GM10266 (cell line): ENCODE data around the gene TMSB10.
A peak's percentile ranks its signal among the peaks of the same experiment; 100 is the strongest.
"Not testable (repeated sequence)": the region's sequence is repeated elsewhere in the genome, so short reads cannot be mapped to it uniquely, and the experiment has no call there.

Experiments
- DNase-seq: peaks from one replicate; pipeline ENCODE4 v3.0.0; 2012; ENCODE audit errors: extremely low spot score
- CTCF ChIP-seq: IDR thresholded peaks from 2 replicates; pipeline ENCODE4 v1.5.1; 2012; ENCODE audit warnings: mild to moderate bottlenecking, low read depth; ENCODE audit not compliant: control insufficient read depth, insufficient read depth; ENCODE audit errors: missing control alignments

Gene TMSB10

GRCh38 chr2:84862006-84862405 is 43.5 kb upstream of the TMSB10 start:
- TF ChIP-seq CTCF = no peak
- DNase-seq = no peak

- peak; percentile 55 for TF ChIP-seq CTCF
Measured at GRCh38 chr2:84865181-84865783, 40.2 kb upstream of the TMSB10 start.

GRCh38 chr2:84866122-84866521 is 39.3 kb upstream of the TMSB10 start:
- no peak for TF ChIP-seq CTCF
- DNase-seq = no peak

More at GRCh38 chr2:84865181-84865783, 40.2 kb upstream of the TMSB10 start:
- peak; percentile 51 for DNase-seq

- DNase-seq = not testable (repeated sequence)
Measured at GRCh38 chr2:84868327-84868726, 37.1 kb upstream of the TMSB10 start.

GRCh38 chr2:84870306-84870705 is 35.1 kb upstream of the TMSB10 start:
- TF ChIP-seq CTCF = peak; percentile 28
- DNase-seq = peak; percentile 38

- DNase-seq = not testable (repeated sequence)
Measured at GRCh38 chr2:84872691-84873090, 32.8 kb upstream of the TMSB10 start.

- TF ChIP-seq CTCF = no peak
- no peak for DNase-seq
Measured at GRCh38 chr2:84873350-84873749, 32.1 kb upstream of the TMSB10 start.

GRCh38 chr2:84874381-84875212 is 30.9 kb upstream of the TMSB10 start:
- no peak for TF ChIP-seq CTCF
- no peak for DNase-seq
